GM18870 (cell line): ENCODE data around the gene FZR1.

ENCODE experiments used
- ATAC-seq: cut with Tn5 transposase; IDR thresholded peaks from one replicate; pipeline ENCODE4 v1.9.1; 2021; ENCODE audit warnings: moderate library complexity; ENCODE audit not compliant: unreplicated experiment

The FZR1 gene

DNA sequence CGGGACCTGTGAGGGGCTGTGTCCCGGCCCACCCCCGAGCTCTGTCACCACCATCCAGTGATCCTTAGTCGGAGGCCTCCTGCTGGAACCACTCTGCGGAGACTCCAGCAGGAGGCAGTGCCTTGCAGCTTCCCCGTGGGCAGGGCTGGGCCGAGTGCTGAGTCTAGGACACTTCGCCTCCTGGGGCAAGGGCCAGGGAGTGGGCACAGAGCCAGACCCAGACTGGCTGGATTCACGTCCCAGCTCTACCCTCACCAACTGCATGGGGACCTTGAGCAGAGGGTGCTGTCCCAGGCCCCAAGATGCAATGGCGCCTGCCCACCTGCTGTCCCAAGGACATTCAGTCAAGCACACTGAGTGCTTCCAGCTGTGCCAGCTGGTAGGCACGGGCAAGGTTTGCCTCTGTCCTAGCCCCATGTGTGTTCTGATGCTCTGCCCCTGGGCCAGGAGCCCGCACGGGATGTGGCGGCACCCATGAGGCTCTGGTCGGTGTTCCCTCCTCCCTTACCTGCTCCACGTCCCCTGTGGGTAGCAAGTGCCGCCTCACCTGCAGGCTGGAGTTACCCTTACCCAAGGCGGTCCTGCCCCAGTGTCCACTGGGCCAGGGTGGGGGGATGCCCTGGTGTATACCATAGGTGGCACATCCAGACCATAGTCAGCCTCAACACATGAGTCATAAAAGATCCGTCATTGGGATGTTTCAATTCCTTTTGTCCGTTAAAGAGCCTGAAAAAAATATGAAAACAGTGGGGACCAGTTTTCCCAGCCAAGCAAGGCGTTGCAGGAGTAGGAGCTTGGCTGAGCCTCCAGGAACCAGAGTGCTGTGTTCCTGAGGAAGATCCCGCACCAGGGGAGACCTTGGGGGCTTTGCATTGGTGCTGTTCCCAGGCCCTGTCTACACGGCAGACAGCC, 7.4 kb downstream of the FZR1 start:
- no peak for ATAC-seq

DNA sequence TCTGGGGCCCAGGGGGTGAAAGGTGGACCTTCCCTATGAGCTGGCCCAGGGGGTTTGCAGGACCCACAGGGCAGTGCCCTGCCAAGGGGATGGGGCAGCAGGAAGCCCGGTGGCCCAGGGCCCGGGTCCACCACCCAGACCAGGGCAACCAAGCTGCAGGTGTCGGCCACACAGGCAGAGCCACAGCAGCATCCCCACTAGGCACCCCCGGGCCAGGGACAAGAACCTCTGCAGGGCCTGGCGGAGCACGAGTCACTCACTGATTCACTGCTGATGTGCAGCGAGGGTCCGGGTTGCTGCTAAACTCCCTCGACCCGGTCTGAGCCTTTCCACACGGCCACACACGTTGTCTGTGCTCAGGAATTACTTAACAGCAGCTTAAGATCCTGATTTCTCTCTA, 8.8 kb downstream of the FZR1 start:
- no peak for ATAC-seq

DNA sequence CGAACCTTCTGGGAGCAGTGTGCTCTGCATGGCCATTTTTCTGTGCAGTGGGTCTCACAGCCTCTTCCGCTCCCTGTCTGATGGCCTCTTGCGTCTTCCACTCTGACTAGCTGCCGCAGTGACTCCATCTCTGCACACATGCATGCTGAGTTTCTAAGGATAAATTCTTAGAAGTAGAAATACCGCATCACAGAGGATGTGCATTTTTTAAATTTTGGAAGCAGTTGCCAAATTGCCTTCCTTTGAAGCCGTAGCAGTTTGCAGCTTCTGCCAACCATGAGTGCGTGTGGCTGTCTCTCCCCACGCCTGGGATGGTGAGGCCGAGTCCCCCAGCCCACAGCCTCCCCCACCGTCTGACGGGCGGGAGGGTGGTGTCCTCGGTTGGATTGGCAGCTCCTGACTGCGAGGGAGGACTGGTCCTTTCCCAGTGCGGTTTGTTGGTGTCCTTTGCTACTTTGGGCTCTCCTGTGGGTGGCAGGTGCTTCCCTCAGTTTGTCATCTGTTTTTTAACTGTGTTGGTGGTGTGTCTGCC, 9.8 kb downstream of the FZR1 start:
- no peak for ATAC-seq

GRCh38 chr19:3516675-3517207, 10.6 kb downstream of the FZR1 start:
- no peak for ATAC-seq

DNA sequence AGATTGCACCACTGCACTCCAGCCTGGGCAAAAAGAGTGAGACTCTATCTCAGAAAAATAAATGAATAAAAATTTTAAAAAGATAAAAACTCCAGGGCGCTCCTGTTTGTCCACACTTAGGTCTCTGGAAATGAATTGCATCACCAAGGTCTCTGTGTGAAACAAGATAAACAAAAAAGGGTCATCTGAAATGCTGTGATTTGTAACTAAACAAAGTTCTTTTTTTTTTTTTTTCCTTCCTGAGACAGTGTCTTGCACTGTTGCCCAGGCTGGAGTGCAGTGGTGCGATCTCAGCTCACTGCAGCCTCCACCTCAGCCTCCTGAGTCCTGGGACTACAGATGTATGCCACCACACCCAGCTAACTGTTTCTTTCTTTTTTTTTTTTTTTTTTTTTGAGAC, 11.5 kb downstream of the FZR1 start:
- ATAC-seq = no peak

- ATAC-seq = no peak
Observed at GRCh38 chr19:3518255-3518654, 12.1 kb downstream of the FZR1 start.

DNA sequence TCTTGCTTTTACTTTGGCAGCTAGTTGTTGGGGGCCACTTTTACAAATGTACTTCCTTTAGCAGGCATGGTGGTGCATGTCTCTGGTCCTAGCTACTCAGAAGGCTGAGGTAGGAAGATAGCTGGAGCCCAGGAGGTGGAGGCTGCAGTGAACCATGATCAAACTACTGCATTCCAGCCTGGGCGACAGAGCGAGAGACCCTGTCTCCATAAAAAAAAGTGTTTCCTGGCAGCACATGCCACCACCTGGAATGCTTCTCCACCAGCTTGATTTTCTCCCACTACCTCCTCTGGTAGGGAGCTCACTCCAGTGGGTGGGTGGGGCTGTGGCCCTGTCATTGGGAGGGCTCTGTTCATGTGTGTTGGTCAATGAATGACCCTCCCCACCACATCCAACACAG, 12.5 kb downstream of the FZR1 start:
- ATAC-seq = no peak

GRCh38 chr19:3519126-3519525, 13.0 kb downstream of the FZR1 start:
- ATAC-seq = no peak

DNA sequence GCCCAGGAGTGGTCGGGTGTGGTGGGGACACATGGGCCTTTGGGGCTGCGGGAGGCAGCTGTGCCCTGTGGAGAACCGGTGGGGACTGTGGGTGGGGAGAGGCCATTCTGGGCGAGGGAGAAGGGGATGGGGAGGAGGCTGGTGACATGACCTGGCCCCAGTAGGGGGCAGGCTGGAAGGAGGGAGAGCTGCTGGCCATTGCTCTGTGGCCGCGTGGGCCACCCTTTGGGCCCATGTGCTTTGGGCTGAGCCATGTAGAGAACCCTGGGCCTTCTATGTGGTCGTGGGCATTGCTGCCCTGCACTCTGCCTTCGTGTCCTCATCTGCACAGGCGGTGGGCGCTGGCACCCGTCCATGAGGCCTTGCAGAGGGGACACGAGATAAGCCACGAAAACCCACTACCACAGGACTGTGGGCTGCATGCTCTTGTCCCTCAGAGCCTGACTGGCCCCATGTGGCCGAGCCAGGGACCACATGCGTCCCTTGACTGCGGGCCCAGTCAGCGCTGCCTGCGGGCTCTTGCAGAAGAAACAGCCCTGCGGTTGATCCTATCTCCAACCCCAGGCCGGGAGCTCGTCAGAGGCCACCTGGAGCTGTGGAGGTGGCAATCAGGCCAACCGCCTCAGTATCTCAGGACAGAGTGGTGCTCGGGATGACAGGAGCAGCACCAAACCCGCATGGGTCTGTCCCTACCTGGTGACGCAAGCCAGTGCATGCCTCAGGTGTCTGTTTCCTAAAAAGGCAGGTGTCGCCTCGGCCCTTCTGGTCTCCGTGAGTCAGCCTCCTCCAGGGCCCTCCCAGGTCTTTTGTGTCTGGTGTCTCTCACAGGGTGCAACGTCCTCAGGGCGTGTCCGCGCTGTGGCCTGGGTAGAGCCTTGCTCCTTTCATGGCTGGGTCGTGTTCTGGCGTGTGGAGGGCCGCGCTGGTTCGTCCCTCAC, 14.3 kb downstream of the FZR1 start:
- ATAC-seq = no peak

DNA sequence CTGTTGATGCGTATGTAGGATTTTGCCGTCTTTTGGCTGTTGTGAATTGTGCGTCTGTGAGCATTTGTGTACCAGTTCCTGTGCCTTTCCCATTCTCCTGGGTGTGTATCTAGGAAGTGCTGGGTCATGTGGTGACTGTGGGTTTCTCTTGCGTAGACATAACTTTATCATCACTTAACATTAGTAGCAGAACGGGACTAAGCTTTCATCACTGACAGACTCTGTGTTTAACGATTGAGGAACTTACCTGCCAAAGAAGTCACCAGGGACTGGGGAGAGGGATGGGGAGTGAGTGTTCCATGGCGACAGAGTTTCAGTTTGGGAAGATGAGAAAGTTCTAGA, 15.0 kb downstream of the FZR1 start:
- ATAC-seq = no peak

DNA sequence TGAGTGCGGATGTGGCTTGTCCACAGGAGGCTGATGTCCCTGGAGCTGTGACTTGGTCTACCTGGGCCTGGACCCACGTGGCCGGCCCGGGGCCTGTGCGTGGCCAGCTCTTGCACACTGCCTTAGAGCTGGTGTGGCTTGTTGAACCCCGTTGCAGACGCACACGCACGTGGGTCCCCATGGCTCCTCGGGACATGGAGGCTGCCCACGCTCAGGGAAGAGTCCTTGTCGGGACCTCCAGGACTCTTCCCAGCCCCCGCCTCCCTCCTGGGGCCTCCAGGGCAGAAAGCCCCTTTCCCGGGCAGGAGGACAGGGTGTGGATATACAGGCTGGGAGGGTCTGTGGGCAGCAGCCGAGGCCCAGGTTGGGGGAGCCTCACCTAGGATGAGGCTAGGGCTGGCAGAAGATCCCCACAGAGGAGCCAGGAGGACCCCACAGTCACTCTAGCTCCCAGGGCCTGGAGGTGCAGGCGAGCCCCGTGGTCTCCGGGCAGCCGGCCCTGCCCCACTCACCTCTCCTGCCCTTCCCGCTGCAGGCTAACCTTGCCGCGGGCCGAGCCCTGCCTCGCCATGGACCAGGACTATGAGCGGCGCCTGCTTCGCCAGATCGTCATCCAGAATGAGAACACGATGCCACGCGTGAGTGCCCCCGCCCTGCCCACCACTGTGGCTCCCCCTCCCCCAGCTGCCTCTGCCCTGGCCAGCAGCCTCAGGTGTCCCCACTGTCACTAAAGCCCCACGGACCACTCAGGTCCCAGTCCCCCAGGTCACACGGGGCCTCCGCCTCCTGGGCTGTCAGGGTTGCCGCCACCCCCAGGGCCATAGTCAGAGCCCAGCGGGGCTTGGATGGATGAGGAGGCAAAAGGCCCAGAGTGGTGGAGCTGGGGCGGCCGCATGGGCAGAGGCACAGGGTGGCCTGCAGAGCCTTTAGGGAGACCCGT, 16.6 kb downstream of the FZR1 start:
- ATAC-seq = no peak

- ATAC-seq = no peak
Observed at GRCh38 chr19:3523361-3524077, 17.4 kb downstream of the FZR1 start.

GRCh38 chr19:3524078-3524842, 18.1 kb downstream of the FZR1 start:
- ATAC-seq = no peak

DNA sequence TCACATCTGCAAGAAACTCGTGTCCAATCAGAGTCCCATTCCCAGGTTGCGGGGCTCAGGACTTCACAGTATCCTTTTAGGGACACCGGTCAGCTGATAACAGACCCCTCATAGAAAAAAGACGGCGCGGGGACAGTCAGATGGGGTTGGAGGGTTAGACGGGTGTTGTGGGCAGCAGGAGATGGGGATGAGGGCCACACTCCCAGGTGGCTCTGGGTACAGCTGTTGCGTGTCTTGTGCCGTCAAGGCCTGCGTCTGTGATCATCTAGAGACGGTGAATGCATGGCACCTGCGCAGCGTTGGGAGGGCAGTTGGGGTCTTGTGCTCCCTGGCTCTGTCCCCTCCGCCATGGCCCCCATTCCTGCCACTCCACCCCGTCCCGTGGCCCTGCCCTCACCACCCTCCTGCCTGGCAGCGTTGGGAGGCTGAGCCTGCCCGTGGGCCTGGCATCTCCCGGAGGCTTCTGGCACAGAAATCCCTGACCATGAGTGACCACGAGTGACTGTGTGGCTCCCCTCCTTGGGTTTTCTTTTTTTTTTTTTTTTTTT, 18.9 kb downstream of the FZR1 start:
- ATAC-seq = no peak

DNA sequence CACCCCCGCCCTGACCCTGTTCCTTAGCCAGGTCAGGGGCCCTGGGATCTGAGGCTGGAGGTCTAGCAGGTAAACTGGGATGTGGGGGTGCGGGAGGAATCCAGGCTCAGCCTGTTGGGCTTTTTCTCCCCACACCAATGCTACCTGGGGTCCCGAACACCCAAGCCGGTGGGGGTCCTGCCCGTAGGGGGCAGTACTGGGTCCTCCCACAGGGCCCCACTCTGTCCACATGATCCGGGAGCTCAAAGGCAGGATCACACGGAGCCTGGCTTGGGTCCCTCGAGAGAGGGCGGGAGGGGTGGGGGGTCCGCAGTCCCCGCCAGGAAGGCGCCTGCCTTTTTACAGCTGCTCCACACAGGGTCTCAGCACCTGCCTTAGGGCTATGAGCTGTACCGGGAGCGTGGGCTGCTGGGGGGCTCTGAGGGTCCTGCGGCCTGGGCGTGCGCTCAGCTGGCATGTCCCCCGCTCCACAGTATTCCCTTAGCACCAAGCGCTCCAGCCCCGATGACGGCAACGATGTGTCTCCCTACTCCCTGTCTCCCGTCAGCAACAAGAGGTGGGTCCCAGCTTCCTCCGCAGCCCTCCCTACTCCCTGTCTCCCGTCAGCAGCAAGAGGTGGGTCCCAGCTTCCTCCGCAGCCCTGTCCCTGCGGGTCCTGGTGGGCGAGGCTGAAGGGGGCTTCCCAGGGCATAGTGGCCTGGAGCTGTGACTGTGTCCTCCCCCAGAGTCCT, 20.6 kb downstream of the FZR1 start:
- ATAC-seq = no peak

GRCh38 chr19:3527238-3527910, 21.3 kb downstream of the FZR1 start:
- no peak for ATAC-seq

- no peak for ATAC-seq
Observed at GRCh38 chr19:3528080-3528479, 22.0 kb downstream of the FZR1 start.
